Chondrocyte (in vitro differentiated cells): ENCODE results near the gene CCBE1. TPM values are rescaled to one million over a fixed set of nuclear protein-coding genes. Genes with fewer than 3 reads are reported as not detected.
A peak's percentile ranks its signal among the peaks of the same experiment; 100 is the strongest.

ENCODE experiments used
- DNase-seq: peaks from one replicate; pipeline ENCODE4 v3.0.0; 2021; ENCODE audit warnings: mixed read lengths, low spot score
- H3K27ac Mint-ChIP-seq: one replicate; pipeline ENCODE4 v1.8.0; 2021; ENCODE audit warnings: mild to moderate bottlenecking, moderate library complexity, mixed read lengths; ENCODE audit not compliant: unreplicated experiment
- H3K27me3 Mint-ChIP-seq: 2 replicates; pipeline ENCODE4 v1.8.0; 2021; ENCODE audit warnings: low read depth, mixed read lengths
- H3K36me3 Mint-ChIP-seq: 2 replicates; pipeline ENCODE4 v1.8.0; 2021; ENCODE audit warnings: low read depth, mixed read lengths
- H3K4me1 Mint-ChIP-seq: 2 replicates; pipeline ENCODE4 v1.8.0; 2021; ENCODE audit warnings: low read depth, mild to moderate bottlenecking, mixed read lengths
- H3K4me3 Mint-ChIP-seq: one replicate; pipeline ENCODE4 v1.8.0; 2021; ENCODE audit warnings: mild to moderate bottlenecking, moderate library complexity, mixed read lengths; ENCODE audit not compliant: unreplicated experiment
- H3K9me3 Mint-ChIP-seq: 2 replicates; pipeline ENCODE4 v1.8.0; 2021; ENCODE audit warnings: low read depth, mixed read lengths
- CTCF ChIP-seq: fragments of 200-600 bp; sonication (generic); IDR thresholded peaks from 2 replicates; pipeline ENCODE4 v1.5.0; 2021; ENCODE audit warnings: antibody characterized with exemption, mild to moderate bottlenecking, moderate library complexity
- total RNA-seq: library from RNA; stranded (reverse); gene quantifications from 3 replicates; pipeline ENCODE4 v1.2.1, GENCODE V29; 2021

CCBE1 gene
- total RNA-seq, 1 donor from 2014 or later, result 0.72 TPM

GRCh38 chr18:59639821-59640220, 57.4 kb downstream of the CCBE1 start:
- Mint-ChIP-seq H3K4me3 (no peak overlapping the region), H3K36me3 (no peaks in the 10 kb centered on the region), H3K4me1 (no peaks in the 10 kb centered on the region), H3K9me3 (no peaks in the 10 kb centered on the region), H3K27ac (no peak overlapping the region), H3K27me3 (peaks cover 5% of the 10 kb centered on the region)
- TF ChIP-seq CTCF, result no peak
- DNase-seq, result no peak

GRCh38 chr18:59639136-59639535, 58.1 kb downstream of the CCBE1 start:
- H3K36me3 Mint-ChIP-seq, result no peaks in the 10 kb centered on the region
- no peak for TF ChIP-seq CTCF
- DNase-seq, result no peak

DNA sequence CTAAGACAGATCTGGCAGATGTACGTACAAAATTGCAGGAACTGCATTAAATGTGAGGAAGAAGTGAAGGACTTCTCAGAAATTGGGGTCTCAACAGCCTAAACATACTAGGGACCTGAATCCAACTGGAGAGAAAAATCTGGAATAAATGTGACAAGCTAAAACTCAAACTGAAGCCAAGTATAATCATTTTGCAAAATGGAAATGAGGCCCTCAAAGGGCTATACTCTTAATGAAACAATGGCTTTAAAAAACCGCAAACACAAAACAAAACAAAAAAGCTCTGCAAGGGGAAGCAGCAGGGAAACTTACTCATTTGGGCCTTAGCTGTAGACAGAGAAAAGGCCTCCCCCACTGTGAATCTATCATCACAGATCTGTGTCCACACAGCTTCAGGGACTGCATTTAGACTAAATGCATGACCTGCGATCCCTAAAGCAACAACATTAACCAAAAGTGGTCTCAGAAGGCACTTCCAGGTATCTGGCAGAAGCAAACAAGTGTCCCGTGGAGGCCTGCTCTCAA, 63.2 kb downstream of the CCBE1 start:
- Mint-ChIP-seq H3K4me1 (peaks cover 2% of the 10 kb centered on the region), H3K27me3 (peaks cover 7% of the 10 kb centered on the region), H3K36me3 (no peaks in the 10 kb centered on the region), H3K4me3 (no peak overlapping the region), H3K27ac (no peak overlapping the region), H3K9me3 (no peaks in the 10 kb centered on the region)
- no peak for DNase-seq
- no peak for TF ChIP-seq CTCF

More at GRCh38 chr18:59639136-59639535, 58.1 kb downstream of the CCBE1 start:
- no peaks in the 10 kb centered on the region for H3K9me3 Mint-ChIP-seq
- no peak overlapping the region for H3K4me3 Mint-ChIP-seq
- no peaks in the 10 kb centered on the region for H3K4me1 Mint-ChIP-seq
- H3K27me3 Mint-ChIP-seq, result peaks cover 5% of the 10 kb centered on the region
- no peak overlapping the region for H3K27ac Mint-ChIP-seq

- Mint-ChIP-seq H3K9me3 (no peaks in the 10 kb centered on the region), H3K4me3 (no peak overlapping the region), H3K27ac (no peak overlapping the region), H3K4me1 (peaks cover 2% of the 10 kb centered on the region), H3K36me3 (no peaks in the 10 kb centered on the region), H3K27me3 (peaks cover 9% of the 10 kb centered on the region)
- no peak for DNase-seq
- no peak for TF ChIP-seq CTCF
These were observed 63.9 kb downstream of the CCBE1 start for GRCh38 chr18:59633317-59633716.

- TF ChIP-seq CTCF, result peak; percentile 95
- Mint-ChIP-seq H3K4me1 (peaks cover 2% of the 10 kb centered on the region), H3K4me3 (no peak overlapping the region), H3K9me3 (no peaks in the 10 kb centered on the region), H3K36me3 (no peaks in the 10 kb centered on the region), H3K27ac (no peak overlapping the region), H3K27me3 (peaks cover 9% of the 10 kb centered on the region)
- DNase-seq, result no peak
These were observed 65.5 kb downstream of the CCBE1 start for GRCh38 chr18:59631583-59632181.
